Fibroblast of villous mesenchyme (primary cell): ENCODE data around the gene THSD4. TPM values are rescaled to one million over a fixed set of nuclear protein-coding genes. Genes with fewer than 3 reads are reported as not detected.
"Not testable (repeated sequence)": the region's sequence is repeated elsewhere in the genome, so short reads cannot be mapped to it uniquely, and the experiment has no call there.

Source experiments
- DNase-seq: peaks from one replicate; pipeline ENCODE4 v3.0.0-alpha.2; 2010; ENCODE audit warnings: low read depth
- H3K4me3 ChIP-seq: 2 replicates; pipeline ENCODE4 v1.5.1; 2011; ENCODE audit warnings: low read depth, mild to moderate bottlenecking, low read length
- CTCF ChIP-seq: IDR thresholded peaks from 2 replicates; pipeline ENCODE4 v1.5.1; 2012; ENCODE audit warnings: low read depth, mild to moderate bottlenecking, low read length; ENCODE audit not compliant: insufficient read depth
- total RNA-seq: library from RNA; depleted of rRNA; stranded (reverse); fragments of >200 nt; gene quantifications from 2 replicates; pipeline ENCODE4 v1.2.3, GENCODE V29; 2012

The THSD4 gene
- total RNA-seq, 1 donor = 76.4 TPM

GRCh38 chr15:71252740-71253047 is 137.4 kb downstream of the THSD4 start:
- H3K4me3 ChIP-seq = no peak overlapping the region
- DNase-seq = no peak
- no peak for TF ChIP-seq CTCF

GRCh38 chr15:71254491-71254890 is 139.2 kb downstream of the THSD4 start:
- TF ChIP-seq CTCF = no peak
- no peak overlapping the region for H3K4me3 ChIP-seq
- no peak for DNase-seq

DNA sequence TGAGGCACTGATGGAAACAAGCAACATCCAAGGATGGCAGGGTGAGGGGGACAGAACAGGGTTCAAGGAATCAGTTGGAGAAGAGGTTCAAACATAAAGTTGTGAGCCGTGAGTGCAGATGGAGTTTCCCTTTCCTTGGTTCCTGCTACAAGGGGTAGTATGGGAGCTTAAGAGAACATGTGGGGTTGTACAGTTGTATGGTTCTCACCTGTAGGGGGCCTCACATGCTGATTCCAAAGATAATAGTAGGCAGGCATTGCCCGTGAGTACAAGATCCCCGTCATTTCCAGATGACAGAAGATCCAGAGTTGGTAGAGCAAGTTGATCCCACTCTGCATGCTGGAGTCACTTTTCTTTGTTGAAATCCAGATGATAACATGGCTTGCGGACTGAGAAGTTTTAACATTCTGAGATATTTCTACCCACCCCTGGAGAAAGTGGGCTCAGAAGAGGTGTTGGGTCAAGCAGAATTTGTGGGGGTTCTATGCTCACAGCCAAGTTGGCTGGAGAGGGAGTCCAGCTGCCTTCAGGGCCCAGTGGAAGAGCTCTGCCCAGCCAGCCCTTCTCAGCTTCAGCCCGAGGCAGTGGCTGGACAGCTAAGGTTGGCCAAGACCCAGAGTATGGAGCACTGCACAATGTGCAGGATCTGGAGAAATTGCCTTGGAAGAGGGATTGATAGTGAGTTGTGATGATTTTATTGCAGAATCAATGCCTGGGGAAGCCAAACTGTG is 141.8 kb downstream of the THSD4 start:
- TF ChIP-seq CTCF = no peak
- no peak for DNase-seq
- no peak overlapping the region for H3K4me3 ChIP-seq

DNA sequence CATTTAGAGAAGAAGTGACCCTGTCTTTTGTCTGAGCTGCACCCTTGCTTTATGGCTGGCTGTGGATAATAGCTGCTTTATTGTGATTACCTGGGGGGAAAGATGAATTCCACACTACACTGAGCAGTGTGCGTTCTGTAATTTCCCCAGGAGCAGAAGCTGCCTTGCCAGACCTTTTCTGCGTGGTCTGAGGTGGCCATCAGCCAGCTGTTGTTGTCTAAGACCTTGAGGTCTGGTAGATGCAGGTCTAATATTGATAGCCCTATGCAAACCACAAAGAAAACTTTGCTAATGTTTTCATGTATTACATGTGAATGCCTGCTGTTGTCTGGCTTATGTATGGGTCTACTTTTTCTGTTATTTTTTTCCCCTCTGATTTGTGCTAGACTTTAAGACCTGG is 144.6 kb downstream of the THSD4 start:
- TF ChIP-seq CTCF = no peak
- no peak overlapping the region for H3K4me3 ChIP-seq
- DNase-seq = no peak

DNA sequence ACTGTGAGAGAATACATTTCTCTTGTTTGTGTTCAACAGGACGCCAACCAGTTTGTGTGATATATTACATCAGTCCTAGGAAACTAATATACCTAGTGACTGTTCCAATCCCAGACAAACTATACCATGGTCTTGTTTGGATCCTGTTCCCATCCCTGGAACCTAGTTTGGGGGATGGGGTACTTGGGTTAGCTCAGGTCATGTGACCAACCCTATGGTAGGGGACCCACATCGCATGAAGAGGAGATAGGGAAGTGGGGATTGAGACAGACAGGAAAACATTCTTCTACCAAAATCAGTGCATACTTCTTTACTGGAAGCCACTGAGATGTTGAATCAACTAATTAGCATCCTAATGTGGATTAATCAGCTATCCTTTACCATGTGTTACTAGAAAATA is 146.1 kb downstream of the THSD4 start:
- H3K4me3 ChIP-seq = no peak overlapping the region
- no peak for TF ChIP-seq CTCF
- no peak for DNase-seq

DNA sequence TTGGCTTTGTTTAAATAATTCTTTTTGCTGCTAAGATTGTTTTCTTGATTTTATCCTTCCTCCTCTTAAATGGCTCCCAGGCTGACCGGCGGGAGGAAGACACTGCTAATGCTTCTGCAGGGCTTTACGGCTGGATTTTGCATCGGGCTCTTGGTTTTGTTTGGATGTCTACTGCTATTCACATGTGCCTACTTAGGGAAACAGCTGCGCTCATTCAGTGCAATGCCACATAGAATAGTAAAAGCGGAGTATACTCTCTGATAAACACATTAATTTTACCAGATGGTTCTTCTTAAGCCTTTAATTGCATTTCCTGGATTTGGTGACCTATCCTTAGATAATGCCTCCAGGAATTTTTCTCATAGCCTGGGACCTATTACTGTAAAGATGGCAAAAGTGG is 146.6 kb downstream of the THSD4 start:
- no peak for TF ChIP-seq CTCF
- peak; percentile 93 for DNase-seq

DNA sequence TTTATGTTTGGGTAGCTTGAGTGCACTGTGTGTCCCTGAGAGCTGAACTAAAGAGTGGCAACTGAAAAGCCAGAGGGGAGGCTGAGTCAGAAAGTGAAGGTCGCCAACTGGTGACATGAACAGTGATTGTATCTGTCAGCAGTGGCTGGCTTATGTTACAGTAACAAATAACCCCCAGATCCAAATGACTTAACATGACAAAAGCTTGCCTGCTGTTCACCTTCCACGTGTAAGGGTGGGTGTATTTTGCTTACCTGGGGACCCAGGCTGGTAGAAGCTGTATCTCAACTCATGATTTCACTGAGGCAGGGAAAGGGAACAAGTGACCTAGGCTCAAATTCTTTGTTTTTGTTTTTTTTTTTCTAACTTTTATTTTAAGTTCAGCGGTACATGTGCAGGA is 147.3 kb downstream of the THSD4 start:
- H3K4me3 ChIP-seq = no peak overlapping the region
- no peak for DNase-seq
- no peak for TF ChIP-seq CTCF

More for the DNA sequence above, 146.6 kb downstream of the THSD4 start:
- H3K4me3 ChIP-seq = no peak overlapping the region

- not testable (repeated sequence) for DNase-seq, H3K4me3 ChIP-seq
Measured at GRCh38 chr15:71265606-71266005, 150.3 kb downstream of the THSD4 start.
